Ovary (tissue), 3 donors: ENCODE results near the gene APBA2.

Source experiments
- CTCF ChIP-seq, 3 donors: fragments of 450-650 bp in 2 of 3; fragments of 200-600 bp in 1 of 3; IDR thresholded peaks; one replicate each; pipeline versions ENCODE4 v1.5.1 to v1.8.0; 2016 to 2022; ENCODE audit warnings: antibody characterized with exemption in 3 of 3, mild to moderate bottlenecking in 1 of 3
- EP300 ChIP-seq: sonication (generic); formaldehyde crosslinking; IDR thresholded peaks from one replicate; pipeline ENCODE4 v1.6.1; 2017; ENCODE audit warnings: antibody characterized with exemption
- POLR2A ChIP-seq: fragments of 450-650 bp; IDR thresholded peaks from one replicate; pipeline ENCODE4 v1.6.1; 2017; ENCODE audit warnings: antibody characterized with exemption, mild to moderate bottlenecking, moderate library complexity
- donor health status: DM: no; HTN: no; CAD: no.

- TF ChIP-seq CTCF (IDR thresholded peaks at IDR 0.05) (no peak), POLR2A (no peak), EP300 (no peak)
These were observed 8.9 kb downstream of the APBA2 start for GRCh38 chr15:28894631-28895030.
